T follicular helper cell (primary cell): Measurements from ENCODE around the gene SLC25A47.

Experiments
- DNase-seq: peaks from one replicate; pipeline ENCODE4 v3.0.0-alpha.2; 2020; ENCODE audit warnings: low read depth

Gene SLC25A47

GRCh38 chr14:100375963-100376735, 53.0 kb downstream of the SLC25A47 start, which contains the start of gene WDR25:
Gene WDR25, plus strand, starts transcription at chr14:100376485.
- peak; percentile 85 for DNase-seq

GRCh38 chr14:100376751-100377171, 53.6 kb downstream of the SLC25A47 start:
- DNase-seq: no peak
